SK-N-SH (cell line): Measurements from ENCODE around the gene ITGB5. TPM values are rescaled to one million over a fixed set of nuclear protein-coding genes. Genes with fewer than 3 reads are reported as not detected.

Experiments used
- CTCF ChIA-PET: fragments of 300-600, 350-600 bp; formaldehyde crosslinking; extraction: SDS; loops from one replicate; lab custom pipeline; 2021; lab: Yijun Ruan, JAX
- POLR2A ChIA-PET: fragments of 350-600 bp; sonication (Branson Sonifier 250); formaldehyde crosslinking; extraction: SDS; loops from one replicate; lab custom pipeline; 2020; ENCODE audit warnings: antibody characterized with exemption, inconsistent platforms; lab: Yijun Ruan, JAX
- DNase-seq: peaks from one replicate; pipeline ENCODE4 v3.0.0; 2012
- H2AFZ ChIP-seq: fragments of 200-600 bp; sonication (generic); 2 replicates; pipeline ENCODE4 v1.8.1; 2016; ENCODE audit warnings: antibody characterized with exemption, mild to moderate bottlenecking, low read depth
- H3F3A ChIP-seq: fragments of 200-600 bp; sonication (generic); replicated peaks from 2 replicates; pipeline ENCODE3; 2016; ENCODE audit warnings: antibody characterized with exemption, mild to moderate bottlenecking; ENCODE audit not compliant: insufficient read depth
- H3K27ac ChIP-seq, 2 experiments: fragments of 200-500 bp in 1 of 2; fragments of 200-600 bp in 1 of 2; sonication (Bioruptor generic) in 1 of 2; sonication (generic), shearing (Covaris generic) in 1 of 2; 2 replicates each; pipeline versions ENCODE4 v1.5.1 to v1.6.1; 2014 to 2016; ENCODE audit warnings: low read depth in 2 of 2, inconsistent platforms in 1 of 2, low read length in 1 of 2, mild to moderate bottlenecking in 1 of 2, mixed read lengths in 1 of 2
- H3K27me3 ChIP-seq: fragments of 200-600 bp; sonication (generic), shearing (Covaris generic); 2 replicates; pipeline ENCODE4 v1.6.1; 2016; ENCODE audit warnings: mixed run types; ENCODE audit not compliant: insufficient read depth
- H3K36me3 ChIP-seq, 2 experiments: fragments of 200-500 bp in 1 of 2; fragments of 200-600 bp in 1 of 2; sonication (Bioruptor generic) in 1 of 2; sonication (generic) in 1 of 2; replicated peaks in 1 of 2; 2 replicates each; pipeline versions ENCODE3 to v1.5.1; 2014 to 2016; ENCODE audit warnings: low read length in 1 of 2, mild to moderate bottlenecking in 1 of 2; ENCODE audit not compliant: insufficient read depth in 2 of 2, control insufficient read depth in 1 of 2
- H3K4me1 ChIP-seq, 2 experiments: fragments of 200-500 bp in 1 of 2; fragments of 200-600 bp in 1 of 2; sonication (Bioruptor generic) in 1 of 2; sonication (generic), shearing (Covaris generic) in 1 of 2; 2 replicates each; pipeline versions ENCODE4 v1.5.1 to v1.6.1; 2014 to 2016; ENCODE audit warnings: low read depth in 1 of 2, low read length in 1 of 2, mixed run types in 1 of 2; ENCODE audit not compliant: insufficient read depth in 2 of 2, control insufficient read depth in 1 of 2
- H3K4me2 ChIP-seq: fragments of 200-600 bp; sonication (generic), shearing (Covaris generic); 2 replicates; pipeline ENCODE4 v1.6.1; 2017; ENCODE audit warnings: mixed run types
- H3K4me3 ChIP-seq, 2 experiments: fragments of 200-500 bp in 1 of 2; fragments of 200-600 bp in 1 of 2; sonication (Bioruptor generic) in 1 of 2; sonication (generic), shearing (Covaris generic) in 1 of 2; 2 replicates each; pipeline versions ENCODE4 v1.5.1 to v1.8.1; 2014 to 2016; ENCODE audit warnings: low read depth in 2 of 2, inconsistent platforms in 1 of 2, low read length in 1 of 2, mild to moderate bottlenecking in 1 of 2, mixed read lengths in 1 of 2, moderate library complexity in 1 of 2
- H3K79me2 ChIP-seq: fragments of 200-600 bp; sonication (generic); 2 replicates; pipeline ENCODE4 v1.8.1; 2017; ENCODE audit warnings: mild to moderate bottlenecking; ENCODE audit not compliant: insufficient read depth
- H3K9ac ChIP-seq: fragments of 200-600 bp; sonication (generic); 2 replicates; pipeline ENCODE4 v1.6.1; 2017; ENCODE audit warnings: mixed run types
- H3K9me2 ChIP-seq: fragments of 200-600 bp; sonication (generic); 2 replicates; pipeline ENCODE4 v1.6.1; 2017; ENCODE audit warnings: mixed run types
- H3K9me3 ChIP-seq: fragments of 200-600 bp; sonication (generic); 2 replicates; pipeline ENCODE4 v1.6.1; 2017; ENCODE audit warnings: mixed run types, mild to moderate bottlenecking, moderate library complexity
- H4K20me1 ChIP-seq: fragments of 200-600 bp; sonication (generic); 2 replicates; pipeline ENCODE4 v1.6.1; 2017; ENCODE audit warnings: mild to moderate bottlenecking, mixed run types; ENCODE audit not compliant: insufficient read depth
- CHD2 ChIP-seq: fragments of 150-350 bp; IDR thresholded peaks from 2 replicates; pipeline ENCODE4 v1.6.1; 2018; ENCODE audit warnings: low read length; ENCODE audit not compliant: partially characterized antibody
- ELF1 ChIP-seq: IDR thresholded peaks from 2 replicates; pipeline ENCODE4 v1.4.0; 2012
- EZH2phosphoT487 ChIP-seq: fragments of 200-600 bp; sonication (generic); IDR thresholded peaks from 2 replicates; pipeline ENCODE4 v1.6.1; 2017; ENCODE audit warnings: low read depth, mixed run types, mild to moderate bottlenecking, antibody characterized with exemption, moderate library complexity, borderline replicate concordance
- FOSL2 ChIP-seq: IDR thresholded peaks from 2 replicates; pipeline ENCODE4 v1.4.0; 2012; ENCODE audit warnings: low read depth, mild to moderate bottlenecking, moderate library complexity, borderline replicate concordance
- GABPA ChIP-seq: IDR thresholded peaks from 2 replicates; pipeline ENCODE4 v1.4.0; 2012; ENCODE audit warnings: low read depth, mild to moderate bottlenecking
- JUND ChIP-seq: IDR thresholded peaks from 2 replicates; pipeline ENCODE4 v1.4.0; 2012
- MXI1 ChIP-seq: IDR thresholded peaks from 2 replicates; pipeline ENCODE4 v1.6.1; 2012; ENCODE audit warnings: mild to moderate bottlenecking, low read depth, low read length, improper control_type of control experiment
- POLR2AphosphoS5 ChIP-seq: IDR thresholded peaks from 2 replicates; pipeline ENCODE4 v1.6.1; 2012; ENCODE audit warnings: low read depth, low read length
- RCOR1 ChIP-seq: fragments of 150-350 bp; IDR thresholded peaks from 2 replicates; pipeline ENCODE4 v1.6.1; 2017; ENCODE audit warnings: antibody characterized with exemption, low read length
- SIN3A ChIP-seq: IDR thresholded peaks from 2 replicates; pipeline ENCODE4 v1.6.1; 2012; ENCODE audit warnings: low read depth, mild to moderate bottlenecking, low read length, moderate library complexity, borderline replicate concordance
- SMC3 ChIP-seq: IDR thresholded peaks from 2 replicates; pipeline ENCODE4 v1.6.1; 2012; ENCODE audit warnings: low read depth, low read length, improper control_type of control experiment
- TEAD4 ChIP-seq: IDR thresholded peaks from 2 replicates; pipeline ENCODE4 v1.4.0; 2012; ENCODE audit warnings: mild to moderate bottlenecking, borderline replicate concordance; ENCODE audit not compliant: insufficient read depth
- YY1 ChIP-seq: IDR thresholded peaks from 2 replicates; pipeline ENCODE4 v1.4.0; 2012; ENCODE audit warnings: low read depth, mild to moderate bottlenecking
- WGBS: methylation state at CpG from one replicate; pipeline ENCODE4 v1.1.6; 2017; ENCODE audit warnings: low lambda C conversion rate; 5-methylcytosine and 5-hydroxymethylcytosine counted together
- polyA plus RNA-seq, 3 experiments: library from polyadenylated mRNA; depleted of rRNA; stranded (reverse); fragments of >200 nt; gene quantifications; 2 replicates each; pipeline ENCODE4 v1.2.3, GENCODE V29; 2012
- TF ChIP-seq, protein P1 (sequence below): IDR thresholded peaks from 2 replicates; pipeline ENCODE4 v1.6.1; 2012; ENCODE audit warnings: mild to moderate bottlenecking, low read depth, low read length, moderate library complexity
- TF ChIP-seq, protein P2 (sequence below): IDR thresholded peaks from 2 replicates; pipeline ENCODE4; 2012
- TF ChIP-seq, protein P3 (sequence below): IDR thresholded peaks from 2 replicates; pipeline ENCODE4 v1.4.0; 2012; ENCODE audit warnings: low read depth, borderline replicate concordance
- TF ChIP-seq, protein P4 (sequence below): IDR thresholded peaks from 2 replicates; pipeline ENCODE4 v1.4.0; 2012; ENCODE audit warnings: low read depth, borderline replicate concordance

The ITGB5 gene
- polyA plus RNA-seq, 1 of the 3 experiments (the other 2 are of a cell fraction) = 481 TPM

DNA sequence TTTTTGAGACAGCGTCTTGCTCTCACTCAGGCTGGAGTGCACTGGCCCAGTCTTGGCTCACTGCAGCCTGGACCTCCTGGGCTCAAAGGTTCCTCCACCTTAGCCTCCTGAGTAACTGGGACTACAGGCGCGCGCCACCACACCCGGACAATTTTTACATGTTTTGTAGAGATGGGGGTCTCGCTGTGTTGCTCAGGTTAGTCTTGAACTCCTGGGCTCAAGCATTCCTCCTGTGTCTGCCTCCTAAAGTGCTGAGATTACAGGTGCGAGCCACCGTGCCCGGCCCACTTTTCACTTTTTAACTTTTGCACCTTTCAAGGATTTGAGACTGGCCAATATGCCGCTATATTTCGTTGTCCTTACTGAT, 750 bp upstream of the ITGB5 start:
- Histone ChIP-seq H2AFZ (no peak overlapping the region), H3K4me3 (peak overlapping the region in 1 of 2 experiments; percentile 76; a peak in 2 of 4 replicates), H3K27me3 (no peaks in the 10 kb centered on the region), H3K9ac (no peak overlapping the region; the same call in 1 of the 2 replicates), H3K79me2 (peaks cover 32% of the 10 kb centered on the region), H3F3A (peaks cover 9% of the 10 kb centered on the region), H3K4me2 (peak overlapping the region; percentile 87; the same call in 1 of the 2 replicates), H3K9me2 (no peaks in the 10 kb centered on the region), H3K36me3 (peaks cover 3 to 10% of the 10 kb centered on the region in 2 experiments), H3K27ac (peak overlapping the region in 1 of 2 experiments; percentile 92; a peak in 1 of 4 replicates), H3K9me3 (no peaks in the 10 kb centered on the region), H4K20me1 (no peaks in the 10 kb centered on the region), H3K4me1 (peaks cover 24 to 25% of the 10 kb centered on the region in 2 experiments)
- 95% methylated on average over 10 of the region's 11 CpGs for whole genome bisulfite sequencing
- no peak for TF ChIP-seq TEAD4
- no peak for TF ChIP-seq ELF1
- TF ChIP-seq YY1 = no peak
- no peak for TF ChIP-seq POLR2AphosphoS5
- no peak for TF ChIP-seq MXI1
- TF ChIP-seq SIN3A = no peak
- TF ChIP-seq, protein P1, sequence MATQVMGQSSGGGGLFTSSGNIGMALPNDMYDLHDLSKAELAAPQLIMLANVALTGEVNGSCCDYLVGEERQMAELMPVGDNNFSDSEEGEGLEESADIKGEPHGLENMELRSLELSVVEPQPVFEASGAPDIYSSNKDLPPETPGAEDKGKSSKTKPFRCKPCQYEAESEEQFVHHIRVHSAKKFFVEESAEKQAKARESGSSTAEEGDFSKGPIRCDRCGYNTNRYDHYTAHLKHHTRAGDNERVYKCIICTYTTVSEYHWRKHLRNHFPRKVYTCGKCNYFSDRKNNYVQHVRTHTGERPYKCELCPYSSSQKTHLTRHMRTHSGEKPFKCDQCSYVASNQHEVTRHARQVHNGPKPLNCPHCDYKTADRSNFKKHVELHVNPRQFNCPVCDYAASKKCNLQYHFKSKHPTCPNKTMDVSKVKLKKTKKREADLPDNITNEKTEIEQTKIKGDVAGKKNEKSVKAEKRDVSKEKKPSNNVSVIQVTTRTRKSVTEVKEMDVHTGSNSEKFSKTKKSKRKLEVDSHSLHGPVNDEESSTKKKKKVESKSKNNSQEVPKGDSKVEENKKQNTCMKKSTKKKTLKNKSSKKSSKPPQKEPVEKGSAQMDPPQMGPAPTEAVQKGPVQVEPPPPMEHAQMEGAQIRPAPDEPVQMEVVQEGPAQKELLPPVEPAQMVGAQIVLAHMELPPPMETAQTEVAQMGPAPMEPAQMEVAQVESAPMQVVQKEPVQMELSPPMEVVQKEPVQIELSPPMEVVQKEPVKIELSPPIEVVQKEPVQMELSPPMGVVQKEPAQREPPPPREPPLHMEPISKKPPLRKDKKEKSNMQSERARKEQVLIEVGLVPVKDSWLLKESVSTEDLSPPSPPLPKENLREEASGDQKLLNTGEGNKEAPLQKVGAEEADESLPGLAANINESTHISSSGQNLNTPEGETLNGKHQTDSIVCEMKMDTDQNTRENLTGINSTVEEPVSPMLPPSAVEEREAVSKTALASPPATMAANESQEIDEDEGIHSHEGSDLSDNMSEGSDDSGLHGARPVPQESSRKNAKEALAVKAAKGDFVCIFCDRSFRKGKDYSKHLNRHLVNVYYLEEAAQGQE = no peak
- TF ChIP-seq, protein P2, sequence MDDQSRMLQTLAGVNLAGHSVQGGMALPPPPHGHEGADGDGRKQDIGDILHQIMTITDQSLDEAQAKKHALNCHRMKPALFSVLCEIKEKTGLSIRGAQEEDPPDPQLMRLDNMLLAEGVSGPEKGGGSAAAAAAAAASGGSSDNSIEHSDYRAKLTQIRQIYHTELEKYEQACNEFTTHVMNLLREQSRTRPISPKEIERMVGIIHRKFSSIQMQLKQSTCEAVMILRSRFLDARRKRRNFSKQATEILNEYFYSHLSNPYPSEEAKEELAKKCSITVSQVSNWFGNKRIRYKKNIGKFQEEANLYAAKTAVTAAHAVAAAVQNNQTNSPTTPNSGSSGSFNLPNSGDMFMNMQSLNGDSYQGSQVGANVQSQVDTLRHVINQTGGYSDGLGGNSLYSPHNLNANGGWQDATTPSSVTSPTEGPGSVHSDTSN = no peak
- TF ChIP-seq, protein P3, sequence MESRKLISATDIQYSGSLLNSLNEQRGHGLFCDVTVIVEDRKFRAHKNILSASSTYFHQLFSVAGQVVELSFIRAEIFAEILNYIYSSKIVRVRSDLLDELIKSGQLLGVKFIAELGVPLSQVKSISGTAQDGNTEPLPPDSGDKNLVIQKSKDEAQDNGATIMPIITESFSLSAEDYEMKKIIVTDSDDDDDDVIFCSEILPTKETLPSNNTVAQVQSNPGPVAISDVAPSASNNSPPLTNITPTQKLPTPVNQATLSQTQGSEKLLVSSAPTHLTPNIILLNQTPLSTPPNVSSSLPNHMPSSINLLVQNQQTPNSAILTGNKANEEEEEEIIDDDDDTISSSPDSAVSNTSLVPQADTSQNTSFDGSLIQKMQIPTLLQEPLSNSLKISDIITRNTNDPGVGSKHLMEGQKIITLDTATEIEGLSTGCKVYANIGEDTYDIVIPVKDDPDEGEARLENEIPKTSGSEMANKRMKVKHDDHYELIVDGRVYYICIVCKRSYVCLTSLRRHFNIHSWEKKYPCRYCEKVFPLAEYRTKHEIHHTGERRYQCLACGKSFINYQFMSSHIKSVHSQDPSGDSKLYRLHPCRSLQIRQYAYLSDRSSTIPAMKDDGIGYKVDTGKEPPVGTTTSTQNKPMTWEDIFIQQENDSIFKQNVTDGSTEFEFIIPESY = no peak
- TF ChIP-seq, protein P4, sequence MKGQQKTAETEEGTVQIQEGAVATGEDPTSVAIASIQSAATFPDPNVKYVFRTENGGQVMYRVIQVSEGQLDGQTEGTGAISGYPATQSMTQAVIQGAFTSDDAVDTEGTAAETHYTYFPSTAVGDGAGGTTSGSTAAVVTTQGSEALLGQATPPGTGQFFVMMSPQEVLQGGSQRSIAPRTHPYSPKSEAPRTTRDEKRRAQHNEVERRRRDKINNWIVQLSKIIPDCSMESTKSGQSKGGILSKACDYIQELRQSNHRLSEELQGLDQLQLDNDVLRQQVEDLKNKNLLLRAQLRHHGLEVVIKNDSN = no peak
- TF ChIP-seq CHD2 = no peak
- no peak for TF ChIP-seq EZH2phosphoT487
- TF ChIP-seq SMC3 = no peak
- TF ChIP-seq FOSL2 = no peak
- no peak for TF ChIP-seq JUND
- TF ChIP-seq GABPA = no peak
- TF ChIP-seq RCOR1 = no peak
- ChIA-PET CTCF (interaction anchor here (1.7 to 3.8 kb wide), 3 partner anchors 13 to 21 kb away, joined by 5 to 23 read pairs (median 15); no protein-coding TSS in a partner anchor), POLR2A (interaction anchor here (0.6 to 1.8 kb wide), 5 partner anchors 12 to 116 kb away, joined by 3 to 19 read pairs (median 4); no protein-coding TSS in a partner anchor)
- DNase-seq = no peak
